Transverse colon (tissue), 4 donors: ENCODE data around the gene WDR64. TPM values are rescaled to one million over a fixed set of nuclear protein-coding genes. Genes with fewer than 3 reads are reported as not detected.

Source experiments
- DNase-seq: peaks from one replicate; pipeline ENCODE4 v3.0.0-alpha.2; 2019
- H3K27ac ChIP-seq, 4 donors: fragments of 200-600 bp; sonication (generic); 2 replicates each; pipeline ENCODE4 v1.5.1; 2016 to 2018; ENCODE audit warnings: inconsistent platforms in 4 of 4
- H3K27me3 ChIP-seq: fragments of 200-600 bp; sonication (generic); 2 replicates; pipeline ENCODE4 v1.5.1; 2017; ENCODE audit warnings: inconsistent platforms
- H3K36me3 ChIP-seq, 4 donors: fragments of 200-600 bp; sonication (generic); 2 replicates each; pipeline ENCODE4 v1.5.1; 2017 to 2019; ENCODE audit warnings: inconsistent platforms in 4 of 4
- H3K4me1 ChIP-seq, 4 donors: fragments of 200-600 bp; sonication (generic); 2 replicates each; pipeline ENCODE4 v1.5.1; 2017 to 2020; ENCODE audit warnings: inconsistent platforms in 4 of 4
- H3K4me3 ChIP-seq, 4 donors: fragments of 200-600 bp; sonication (generic); 1 replicate in 1 of 4; 2 replicates in 3 of 4; pipeline versions ENCODE4 v1.5.1 to v1.6.1; 2017 to 2019; ENCODE audit warnings: inconsistent platforms in 4 of 4
- H3K9me3 ChIP-seq, 2 donors: fragments of 200-600 bp; sonication (generic); 2 replicates each; pipeline ENCODE4 v1.5.1; 2017 to 2019; ENCODE audit warnings: inconsistent platforms in 2 of 2
- EP300 ChIP-seq: sonication (generic); formaldehyde crosslinking; IDR thresholded peaks from one replicate; pipeline ENCODE4 v1.6.1; 2017; ENCODE audit warnings: antibody characterized with exemption, low read depth
- POLR2A ChIP-seq: fragments of 450-650 bp; IDR thresholded peaks from one replicate; pipeline ENCODE4 v1.6.1; 2016; ENCODE audit warnings: antibody characterized with exemption, mild to moderate bottlenecking, moderate library complexity
- POLR2AphosphoS5 ChIP-seq, 3 donors: sonication (generic); formaldehyde crosslinking; IDR thresholded peaks; one replicate each; pipeline ENCODE4 v1.6.1; 2016; ENCODE audit warnings: antibody characterized with exemption in 3 of 3
- WGBS, 2 donors: methylation state at CpG; one replicate each; pipeline ENCODE4 v1.1.5; 2018; ENCODE audit warnings: low coverage in 1 of 2; 5-methylcytosine and 5-hydroxymethylcytosine counted together
- in situ Hi-C, 4 donors: fragments of 200-750 bp; cut with MboI; loops; one replicate each; pipeline versions ENCODE4 v1.15.0 to v1.15.1; 2017; ENCODE audit warnings: low sequenced_read_pairs in 3 of 4, low pct_ligation_motif_present in 1 of 4, low pct_unique_long_range_greater_than_20kb in 1 of 4
- intact Hi-C: fragments of 100-400 bp; cut with DNase I; formaldehyde crosslinking; loops from one replicate; pipeline ENCODE4 v1.15.1; 2023; ENCODE audit warnings: low total_unique reads
- total RNA-seq, 4 donors: library from RNA; depleted of rRNA; stranded (reverse); fragments of >200 nt; gene quantifications; one replicate each; pipeline ENCODE4 v1.1.0, GENCODE V29; 2016
- TF ChIP-seq, protein P1 (sequence below), 5 experiments: fragments of 200-600 bp in 3 of 5; fragments of 450-650 bp in 2 of 5; sonication (generic) in 3 of 5; IDR thresholded peaks; 1 replicate in 2 of 5; 2 replicates in 3 of 5; pipeline ENCODE4 v1.5.1; 2016 to 2017; ENCODE audit warnings: antibody characterized with exemption in 5 of 5, inconsistent platforms in 3 of 5, mild to moderate bottlenecking in 2 of 5, moderate library complexity in 1 of 5

Gene WDR64
- total RNA-seq = not detected

DNA sequence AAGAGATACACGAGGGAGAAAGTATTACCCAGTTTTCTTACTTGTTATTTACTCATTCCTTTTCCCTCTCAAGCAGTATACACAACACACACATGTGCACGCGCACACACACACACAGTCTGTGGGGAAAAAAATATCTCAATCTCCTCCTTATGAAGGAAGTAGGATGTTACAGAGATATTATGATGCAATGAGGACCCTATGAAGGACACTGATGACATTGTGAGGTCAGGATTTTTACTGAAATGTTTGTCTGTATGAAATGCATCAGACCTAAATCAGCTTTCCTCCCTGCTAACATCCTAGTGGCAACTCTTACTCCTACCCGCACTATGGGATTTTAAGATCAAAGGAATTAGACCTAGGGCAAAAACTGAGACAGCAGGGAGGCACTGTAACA lies at the start of gene WDR64:
WDR64 (plus strand) TSS at position 270 of the 400 bp plus-strand sequence. CDS start 204 bp downstream, outside the sequence.
- intact Hi-C loops = no loop called here
- no peaks in the 10 kb centered on the region for H3K4me1 ChIP-seq
- TF ChIP-seq POLR2A = no peak
- TF ChIP-seq, protein P1, sequence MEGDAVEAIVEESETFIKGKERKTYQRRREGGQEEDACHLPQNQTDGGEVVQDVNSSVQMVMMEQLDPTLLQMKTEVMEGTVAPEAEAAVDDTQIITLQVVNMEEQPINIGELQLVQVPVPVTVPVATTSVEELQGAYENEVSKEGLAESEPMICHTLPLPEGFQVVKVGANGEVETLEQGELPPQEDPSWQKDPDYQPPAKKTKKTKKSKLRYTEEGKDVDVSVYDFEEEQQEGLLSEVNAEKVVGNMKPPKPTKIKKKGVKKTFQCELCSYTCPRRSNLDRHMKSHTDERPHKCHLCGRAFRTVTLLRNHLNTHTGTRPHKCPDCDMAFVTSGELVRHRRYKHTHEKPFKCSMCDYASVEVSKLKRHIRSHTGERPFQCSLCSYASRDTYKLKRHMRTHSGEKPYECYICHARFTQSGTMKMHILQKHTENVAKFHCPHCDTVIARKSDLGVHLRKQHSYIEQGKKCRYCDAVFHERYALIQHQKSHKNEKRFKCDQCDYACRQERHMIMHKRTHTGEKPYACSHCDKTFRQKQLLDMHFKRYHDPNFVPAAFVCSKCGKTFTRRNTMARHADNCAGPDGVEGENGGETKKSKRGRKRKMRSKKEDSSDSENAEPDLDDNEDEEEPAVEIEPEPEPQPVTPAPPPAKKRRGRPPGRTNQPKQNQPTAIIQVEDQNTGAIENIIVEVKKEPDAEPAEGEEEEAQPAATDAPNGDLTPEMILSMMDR (IDR thresholded peaks at IDR 0.05) = no peak
- no peak for TF ChIP-seq EP300
- no peak for TF ChIP-seq POLR2AphosphoS5 (IDR thresholded peaks at IDR 0.05)
- H3K36me3 ChIP-seq = no peaks in the 10 kb centered on the region
- H3K27ac ChIP-seq = no peak within 1 kb of the TSS
- no peak within 1 kb of the TSS for H3K4me3 ChIP-seq
- H3K27me3 ChIP-seq = no peaks in the 10 kb centered on the region
- in situ Hi-C loops = no loop called here
- no peak for DNase-seq
- 84 to 91% methylated on average over 3 to 4 of the region's 4 CpGs for WGBS, 2 donors
- no peaks in the 10 kb centered on the region for H3K9me3 ChIP-seq

- in situ Hi-C loops = loop anchor here in 3 of 4 donors (25.0 kb wide), 2 partner anchors 234 to 384 kb away; partner anchors contain the start of genes EXO1 (in 2 of the 3) and MAP1LC3C (in 2 of the 3)
- no peaks in the 10 kb centered on the region for H3K36me3 ChIP-seq
- no peaks in the 10 kb centered on the region for H3K27me3 ChIP-seq
- WGBS, 2 donors = 68 to 86% methylated on average over 3 of the region's 3 CpGs
- H3K4me1 ChIP-seq = no peaks in the 10 kb centered on the region
- DNase-seq = no peak
- no peak for TF ChIP-seq POLR2AphosphoS5 (IDR thresholded peaks at IDR 0.05)
- no peak for TF ChIP-seq POLR2A
- TF ChIP-seq EP300 = no peak
- TF ChIP-seq, protein P1 (IDR thresholded peaks at IDR 0.05) = no peak
- H3K27ac ChIP-seq = no peak overlapping the region
- H3K9me3 ChIP-seq = no peaks in the 10 kb centered on the region
- H3K4me3 ChIP-seq = no peak overlapping the region
- intact Hi-C loops = no loop called here
Observed at GRCh38 chr1:241603731-241604245, 48.3 kb upstream of the WDR64 start.

DNA sequence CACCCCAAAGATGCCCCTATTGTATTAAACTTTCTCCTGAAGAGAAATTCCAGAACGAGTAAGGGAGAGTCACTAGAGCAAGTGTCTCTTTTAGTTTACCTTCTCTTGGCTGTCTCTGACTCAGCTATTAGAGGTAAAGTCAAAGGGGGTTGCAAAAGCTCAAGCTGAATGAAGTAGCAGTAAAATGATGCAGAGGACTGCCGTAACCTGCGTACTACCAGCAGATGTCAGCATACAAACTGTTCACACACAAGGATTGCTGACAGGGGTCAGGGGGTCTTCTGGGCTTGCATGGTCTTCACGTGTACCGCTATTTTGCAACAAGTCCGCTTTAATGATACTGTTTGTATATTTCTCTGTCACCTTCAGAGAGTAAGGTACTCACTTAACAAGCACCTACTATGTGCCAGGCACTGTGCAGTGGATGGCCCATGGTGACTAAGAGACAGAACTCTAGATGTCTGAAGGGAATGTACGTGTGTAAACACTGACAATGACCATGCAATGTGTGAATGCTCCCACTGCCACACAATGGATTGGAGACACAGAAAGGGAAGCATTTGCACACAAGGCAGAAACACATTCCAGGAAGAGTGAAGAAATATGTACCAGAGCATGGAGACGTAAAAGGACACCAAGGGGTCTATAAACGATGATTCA lies 46.8 kb upstream of the WDR64 start:
- Histone ChIP-seq H3K36me3 (no peaks in the 10 kb centered on the region), H3K27ac (no peak overlapping the region), H3K9me3 (no peaks in the 10 kb centered on the region), H3K27me3 (no peaks in the 10 kb centered on the region), H3K4me1 (peaks cover 0 to 5% (median 2%) of the 10 kb centered on the region in 4 donors), H3K4me3 (no peak overlapping the region)
- intact Hi-C loops = no loop called here
- TF ChIP-seq POLR2AphosphoS5 (IDR thresholded peaks at IDR 0.05) (no peak), EP300 (no peak), POLR2A (no peak)
- TF ChIP-seq, protein P1 (IDR thresholded peaks at IDR 0.05) = no peak
- 81% methylated on average over 5 to 9 of the region's 9 CpGs for WGBS, 2 donors
- in situ Hi-C loops = loop anchor here in 3 of 4 donors (25.0 kb wide), 2 partner anchors 232 to 382 kb away; partner anchors contain the start of genes EXO1 (in 2 of the 3) and MAP1LC3C (in 2 of the 3)
- no peak for DNase-seq

- in situ Hi-C loops (loop anchor here in 3 of 4 donors (25.0 kb wide), 2 partner anchors 231 to 381 kb away; partner anchors contain the start of genes EXO1 (in 2 of the 3) and MAP1LC3C (in 2 of the 3)), intact Hi-C loops (no loop called here)
- no peaks in the 10 kb centered on the region for H3K36me3 ChIP-seq
- no peak overlapping the region for H3K4me3 ChIP-seq
- WGBS, 2 donors = 66 to 71% methylated on average over 5 of the region's 5 CpGs
- H3K27me3 ChIP-seq = no peaks in the 10 kb centered on the region
- no peak overlapping the region for H3K27ac ChIP-seq
- H3K9me3 ChIP-seq = no peaks in the 10 kb centered on the region
- peaks cover 0 to 18% (median 12%) of the 10 kb centered on the region in 4 donors for H3K4me1 ChIP-seq
- no peak for TF ChIP-seq EP300
- no peak for TF ChIP-seq POLR2AphosphoS5 (IDR thresholded peaks at IDR 0.05)
- TF ChIP-seq POLR2A = no peak
- DNase-seq = no peak
Observed at GRCh38 chr1:241606544-241606943, 45.5 kb upstream of the WDR64 start.
